Erythroblast (primary cell): ENCODE data around the gene RAD51B.
A peak's percentile ranks its signal among the peaks of the same experiment; 100 is the strongest.
"Not testable (repeated sequence)": the region's sequence is repeated elsewhere in the genome, so short reads cannot be mapped to it uniquely, and the experiment has no call there.

ENCODE experiments used
- DNase-seq, 2 experiments: peaks; one replicate each; lab custom pipeline; 2025; lab: John Stamatoyannopoulos, UW
- GATA1 ChIP-seq: IDR thresholded peaks from 2 replicates; pipeline ENCODE4 v1.6.1; 2011; ENCODE audit warnings: low read depth, mild to moderate bottlenecking, control low read depth, low read length, moderate library complexity
- POLR2A ChIP-seq: IDR thresholded peaks from 2 replicates; pipeline ENCODE4 v1.6.1; 2011; ENCODE audit warnings: mild to moderate bottlenecking, low read length

RAD51B gene

DNA sequence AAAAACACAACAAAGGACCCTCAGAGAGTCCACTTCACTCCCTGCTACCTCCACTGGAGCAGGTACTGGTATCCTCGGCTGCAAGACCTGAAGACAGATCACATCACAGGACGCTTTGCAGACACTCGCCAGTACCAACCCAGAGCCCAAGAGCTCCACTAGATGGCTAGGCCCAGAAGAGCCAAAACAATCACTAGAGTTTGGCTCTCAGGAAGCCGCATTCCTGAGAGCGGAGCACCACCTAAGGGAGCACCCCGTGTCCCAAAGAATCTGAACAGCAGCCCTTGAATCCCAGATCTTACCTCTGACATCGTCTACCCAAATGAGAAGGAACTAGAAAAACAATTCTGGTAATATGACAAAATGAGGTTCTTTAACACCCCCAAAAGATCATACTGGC, 399.8 kb downstream of the RAD51B start:
- TF ChIP-seq POLR2A = no peak
- TF ChIP-seq GATA1 = no peak
- no peak for DNase-seq

DNA sequence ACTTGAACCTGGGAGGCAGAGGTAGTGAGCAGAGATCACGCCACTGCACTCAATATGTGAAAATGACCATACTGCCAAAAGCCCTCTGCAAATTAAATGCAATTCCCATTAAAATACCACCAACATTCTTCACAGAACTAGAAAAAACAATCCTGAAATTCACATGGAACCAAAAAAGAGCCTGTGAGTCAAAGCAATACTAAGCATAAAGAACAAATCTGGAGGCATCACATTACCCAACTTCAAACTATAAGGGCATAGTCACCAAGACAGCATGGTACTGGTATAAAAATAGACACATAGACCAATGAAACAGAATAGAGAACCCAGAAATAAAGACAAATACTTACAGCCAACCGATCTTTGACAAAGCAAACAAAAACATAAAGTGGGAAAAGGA, 401.5 kb downstream of the RAD51B start:
- not testable (repeated sequence) for DNase-seq

DNA sequence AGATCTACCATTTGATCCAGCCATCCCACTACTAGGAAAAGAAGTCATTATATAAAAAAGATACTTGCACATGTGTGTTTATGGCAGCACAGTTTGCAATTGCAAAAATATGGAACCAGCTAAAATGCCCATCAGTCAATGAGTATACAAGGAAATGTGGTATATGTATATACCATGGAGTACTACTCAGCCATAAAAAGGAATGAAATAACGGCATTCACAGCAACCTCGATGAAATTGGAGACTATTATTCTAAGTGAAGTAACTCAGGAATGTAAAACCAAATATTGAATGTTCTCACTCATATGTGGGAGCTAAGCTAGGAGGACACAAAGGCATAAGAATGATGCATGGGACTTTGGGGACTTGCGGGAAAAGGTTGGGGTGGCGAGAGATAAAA, 402.6 kb downstream of the RAD51B start:
- no peak for TF ChIP-seq GATA1
- TF ChIP-seq POLR2A = no peak
- no peak for DNase-seq

DNA sequence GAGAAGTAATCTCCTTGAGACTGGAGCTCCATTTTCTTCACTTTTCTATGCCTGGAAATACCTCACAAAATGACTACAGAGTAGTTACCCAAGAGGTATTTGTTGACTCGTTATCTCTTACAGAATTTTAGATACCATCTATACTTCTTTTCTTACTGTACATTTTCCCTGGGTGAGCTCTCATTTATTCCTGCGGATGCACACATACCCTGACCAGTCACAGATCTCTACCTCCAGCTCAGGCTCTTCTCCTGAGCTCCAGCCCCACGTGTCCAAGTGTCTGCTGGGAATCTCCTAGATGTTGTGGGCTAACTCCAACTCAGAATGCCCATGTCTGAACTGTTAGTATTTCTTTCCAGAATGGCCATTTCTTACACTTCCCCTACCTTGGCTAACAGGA, 403.1 kb downstream of the RAD51B start:
- DNase-seq = no peak
- TF ChIP-seq GATA1 = no peak
- TF ChIP-seq POLR2A = no peak

DNA sequence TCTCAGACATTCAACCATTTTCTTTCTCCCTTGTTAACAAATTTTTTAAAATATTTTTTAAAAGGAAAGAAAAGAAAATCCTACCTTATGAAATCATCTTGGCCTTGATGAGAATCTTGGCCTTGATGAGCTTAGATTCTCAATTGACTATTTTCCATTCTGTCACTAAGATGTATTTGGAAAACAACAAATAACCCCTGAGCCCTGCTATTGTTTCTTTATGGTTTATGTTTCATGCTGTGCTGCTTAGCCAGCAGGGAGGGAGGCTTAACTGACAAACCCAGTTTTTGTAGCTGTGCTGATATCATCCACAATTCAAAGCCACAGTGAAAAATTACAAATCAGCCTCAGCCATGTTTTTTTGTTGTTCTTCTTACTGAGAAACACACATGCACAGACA, 404.1 kb downstream of the RAD51B start:
- TF ChIP-seq GATA1 (no peak), POLR2A (no peak)

DNA sequence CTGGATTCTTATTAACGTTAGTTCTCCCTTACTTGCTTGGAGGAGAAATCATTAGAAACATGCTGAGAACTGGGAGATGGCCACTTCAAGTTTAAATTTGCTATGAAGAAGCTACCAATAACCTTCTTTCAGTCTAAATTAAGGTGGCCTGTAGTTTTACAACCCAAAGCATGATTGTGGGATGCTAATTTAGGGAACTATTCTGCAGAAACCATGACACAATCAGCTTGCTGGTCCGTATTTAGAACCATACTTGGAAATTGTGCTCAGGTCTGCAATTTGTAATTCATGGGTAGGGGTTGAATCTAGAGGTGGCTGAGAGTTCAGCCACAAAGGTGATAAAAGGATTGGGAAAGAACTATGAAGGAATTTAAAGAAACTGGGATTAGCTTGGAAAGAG, 405.7 kb downstream of the RAD51B start:
- no peak for TF ChIP-seq POLR2A
- TF ChIP-seq GATA1 = no peak
- no peak for DNase-seq

More for the DNA sequence above, 404.1 kb downstream of the RAD51B start:
- no peak for DNase-seq

DNA sequence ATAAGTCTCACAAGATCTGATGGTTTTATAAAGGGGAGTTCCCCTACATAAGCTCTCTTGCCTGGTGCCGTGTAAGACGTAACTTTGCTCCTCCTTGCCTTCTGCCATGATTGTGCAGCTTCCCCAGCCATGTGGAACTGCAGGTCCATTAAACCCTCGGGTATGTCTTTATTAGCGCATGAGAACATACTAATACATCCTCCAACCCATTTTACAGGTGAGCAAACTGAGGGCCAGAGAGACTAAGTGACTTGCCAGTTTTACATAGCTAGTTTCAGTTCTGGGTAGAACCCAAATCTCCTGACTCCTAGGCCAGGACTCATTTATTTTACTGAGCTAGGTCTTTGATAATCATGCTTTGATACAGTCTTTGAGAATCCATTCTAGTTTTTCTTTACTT, 406.9 kb downstream of the RAD51B start:
- no peak for DNase-seq
- TF ChIP-seq POLR2A (no peak), GATA1 (no peak)

DNA sequence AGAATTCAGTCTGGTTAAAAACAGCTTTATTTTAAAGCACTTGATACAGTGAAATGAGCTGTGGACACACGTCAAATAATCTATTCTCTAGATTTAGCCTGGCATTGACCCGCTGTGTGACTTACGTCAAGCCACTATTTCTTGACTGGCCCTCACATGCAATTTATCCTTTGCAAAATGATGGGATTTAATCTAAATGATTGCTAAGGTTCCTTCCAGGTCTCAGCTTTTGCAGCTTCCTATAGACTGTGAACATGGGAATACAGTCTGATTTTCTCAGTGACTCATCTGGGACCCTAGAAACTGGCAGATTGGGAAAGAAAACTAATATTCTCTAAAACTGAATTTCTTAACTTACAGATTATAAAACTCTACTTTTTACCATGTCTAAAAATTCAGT, 409.1 kb downstream of the RAD51B start:
- TF ChIP-seq POLR2A (no peak), GATA1 (no peak)

DNA sequence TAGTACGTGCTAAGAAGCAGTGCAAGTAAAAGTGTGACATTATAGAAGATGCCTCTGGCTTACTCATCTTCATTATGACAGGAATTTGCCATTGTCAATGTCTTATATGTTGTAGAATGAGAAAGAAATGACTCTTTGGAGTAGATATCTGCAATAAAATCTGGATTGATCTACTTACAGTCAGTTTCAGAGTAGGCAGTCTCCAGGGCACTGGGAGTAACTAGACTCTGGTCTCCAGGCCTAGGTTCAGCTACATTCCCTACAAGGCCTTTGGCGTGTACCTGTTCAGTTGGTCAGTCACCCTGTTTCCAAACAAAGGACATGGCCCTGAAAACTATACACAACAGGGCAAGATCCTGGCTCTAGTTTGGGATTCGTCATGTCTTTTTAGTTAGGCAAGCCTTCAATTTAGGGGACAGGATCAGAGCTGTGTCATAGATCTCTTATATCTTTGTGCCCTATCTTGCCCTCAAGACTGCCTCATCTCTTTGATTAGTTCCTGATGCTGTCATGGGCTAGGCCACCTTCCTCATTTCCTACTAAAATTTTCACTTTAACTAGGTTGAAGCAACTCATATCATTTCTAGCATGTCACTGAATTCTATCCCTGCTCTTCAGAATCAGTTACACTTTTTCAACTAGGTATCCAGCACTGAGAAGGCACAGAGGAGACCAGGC, 410.0 kb downstream of the RAD51B start:
- TF ChIP-seq POLR2A (no peak), GATA1 (no peak)
- DNase-seq = no peak

More for the DNA sequence above, 409.1 kb downstream of the RAD51B start:
- no peak for DNase-seq

DNA sequence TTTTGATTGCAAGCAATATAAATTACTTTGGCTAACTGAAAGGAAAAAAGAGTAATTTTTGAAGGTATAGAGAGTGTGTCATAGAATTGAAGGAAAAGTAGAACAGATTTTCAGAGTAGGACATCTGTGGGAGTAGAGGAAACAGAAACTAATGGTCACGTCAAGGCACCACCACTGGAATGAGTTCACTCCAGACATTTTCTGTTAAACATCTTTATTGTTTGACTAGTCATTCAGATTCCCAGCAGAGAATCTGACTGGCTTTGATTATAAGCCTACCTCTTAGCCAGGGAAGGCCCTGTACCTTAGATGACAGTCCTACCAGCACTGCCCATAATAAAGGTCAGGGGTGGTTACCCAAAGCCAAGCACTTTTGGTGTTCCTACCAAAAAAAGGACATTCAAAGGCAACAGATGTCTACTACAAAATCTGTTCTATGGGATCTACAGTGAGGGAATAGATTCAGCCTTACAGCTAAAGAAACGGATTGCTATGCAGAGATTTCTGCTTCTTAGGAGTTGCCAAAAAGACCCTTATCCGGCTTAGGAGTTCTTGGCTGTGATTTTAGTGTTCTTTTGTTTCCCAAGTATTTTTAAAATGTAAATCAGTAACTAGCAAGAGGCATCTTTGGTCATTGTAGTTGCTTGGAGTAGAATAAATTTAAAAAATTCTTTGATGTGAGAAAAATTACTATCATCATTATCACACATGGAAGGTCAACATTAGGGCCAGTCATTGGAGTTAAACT, 410.8 kb downstream of the RAD51B start:
- no peak for DNase-seq
- TF ChIP-seq POLR2A = no peak
- TF ChIP-seq GATA1 = no peak

DNA sequence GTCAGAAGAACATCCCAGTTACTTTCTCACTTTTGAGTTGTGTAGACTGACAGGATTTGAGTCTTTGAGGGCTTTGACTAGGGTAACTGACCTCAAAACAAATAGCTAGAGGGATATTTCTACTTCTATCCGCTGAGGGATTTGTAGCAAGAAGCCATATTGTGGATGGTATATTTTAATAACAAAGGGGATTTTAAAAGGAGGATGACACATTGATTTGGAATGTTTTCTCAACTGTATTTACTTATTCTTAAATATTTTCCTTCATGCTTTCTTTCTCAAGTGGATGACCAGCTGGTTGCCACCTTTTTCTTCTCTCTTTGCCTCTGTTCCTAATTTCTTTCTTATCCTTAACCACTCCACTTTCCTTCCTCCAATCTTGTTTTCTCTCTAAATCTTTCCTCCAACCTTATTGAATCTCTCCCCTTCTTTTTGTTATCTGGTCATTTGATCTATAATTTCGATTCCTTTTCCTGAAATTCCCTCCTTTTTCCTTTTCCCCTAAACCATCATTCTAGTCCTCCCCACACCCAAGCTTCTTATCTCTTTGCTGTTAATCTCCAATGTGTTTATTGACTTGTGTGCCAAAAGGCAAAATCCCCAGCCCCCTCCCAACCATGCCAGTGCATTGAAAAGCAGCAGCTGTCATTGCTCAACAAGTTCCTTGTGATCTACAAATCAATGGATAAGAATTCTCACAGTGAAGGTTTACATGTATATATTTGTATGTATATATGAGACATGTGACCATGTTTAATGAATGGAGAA, 411.6 kb downstream of the RAD51B start:
- TF ChIP-seq GATA1 = no peak
- no peak for TF ChIP-seq POLR2A
- no peak for DNase-seq

DNA sequence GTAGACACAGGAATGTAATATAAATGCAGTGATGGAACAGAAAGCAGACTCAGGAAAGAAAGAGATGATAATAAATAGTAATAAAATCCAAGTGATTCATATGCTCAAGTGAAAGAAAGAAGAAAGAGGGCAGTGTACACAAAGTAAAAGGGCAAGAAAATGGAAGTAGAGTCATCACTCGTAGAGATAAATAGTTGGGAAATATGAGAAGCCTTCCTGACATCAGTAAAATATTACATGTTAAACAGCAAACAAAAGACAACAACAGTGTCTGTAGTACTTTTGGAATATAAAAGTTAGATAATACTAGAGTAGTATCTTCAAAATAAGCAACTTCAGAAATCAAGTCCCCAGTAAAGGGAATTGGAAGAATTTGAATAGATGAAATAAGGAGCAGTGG, 412.3 kb downstream of the RAD51B start:
- TF ChIP-seq POLR2A (no peak), GATA1 (no peak)
- DNase-seq = no peak

DNA sequence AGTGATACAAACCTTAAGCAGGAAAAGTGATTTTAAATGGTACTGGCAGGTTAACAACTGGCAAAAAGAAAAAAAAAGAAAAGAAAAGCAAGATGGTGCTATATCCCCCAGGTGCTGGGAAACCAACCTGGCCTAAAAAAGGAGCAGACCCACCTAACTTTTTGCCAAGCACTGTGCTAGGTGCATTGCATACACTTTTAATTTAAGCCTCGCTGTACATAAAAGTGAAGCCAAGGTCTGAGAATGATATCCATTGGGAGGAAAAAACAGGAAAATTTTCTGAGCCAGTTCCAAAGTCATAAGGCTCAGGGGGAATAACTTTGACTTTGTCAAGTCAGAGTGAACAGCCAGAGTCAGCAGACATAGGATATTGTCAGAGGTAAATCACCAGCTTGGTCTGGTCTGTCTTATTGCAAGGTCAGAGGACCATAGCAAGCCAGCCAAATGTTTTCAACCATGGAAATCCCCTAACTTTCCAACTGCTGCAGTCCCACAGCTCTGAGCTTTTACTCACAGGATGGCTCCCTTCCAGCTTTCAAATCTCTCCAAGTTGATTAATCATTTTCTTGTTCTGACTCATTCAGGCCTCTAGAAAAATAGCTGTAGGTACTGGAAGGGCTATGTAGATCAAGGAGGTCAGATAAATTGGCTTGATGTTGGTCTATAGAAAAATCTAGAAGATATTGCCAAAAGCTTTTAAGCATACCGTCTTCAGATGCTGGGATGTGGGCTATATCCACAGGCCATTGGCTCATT, 412.9 kb downstream of the RAD51B start:
- DNase-seq = peak in 1 of 2 experiments; percentile 33
- TF ChIP-seq POLR2A = no peak
- TF ChIP-seq GATA1 = no peak
